HG03039 (cell line): ENCODE results near the gene CPNE2.
"Not testable (repeated sequence)": the region's sequence is repeated elsewhere in the genome, so short reads cannot be mapped to it uniquely, and the experiment has no call there.

Experiments used
- ATAC-seq: cut with Tn5 transposase; IDR thresholded peaks from one replicate; pipeline ENCODE4 v1.9.1; 2021; ENCODE audit warnings: mild to moderate bottlenecking, moderate library complexity; ENCODE audit not compliant: unreplicated experiment

Gene CPNE2

GRCh38 chr16:57069053-57069452 lies 23.3 kb upstream of the CPNE2 start:
- no peak for ATAC-seq

GRCh38 chr16:57069635-57070370 lies 22.6 kb upstream of the CPNE2 start:
- ATAC-seq = no peak

- ATAC-seq = no peak
These were observed 22.0 kb upstream of the CPNE2 start for GRCh38 chr16:57070424-57070823.

- ATAC-seq = not testable (repeated sequence)
These were observed 21.2 kb upstream of the CPNE2 start for GRCh38 chr16:57071081-57071732.

GRCh38 chr16:57071831-57072582 lies 20.4 kb upstream of the CPNE2 start:
- ATAC-seq = no peak

GRCh38 chr16:57072616-57073275 lies 19.6 kb upstream of the CPNE2 start:
- no peak for ATAC-seq

GRCh38 chr16:57077714-57078113 lies 14.7 kb upstream of the CPNE2 start:
- ATAC-seq = no peak

GRCh38 chr16:57081744-57082143 lies 10.6 kb upstream of the CPNE2 start:
- ATAC-seq = no peak

GRCh38 chr16:57082664-57083063 lies 9.7 kb upstream of the CPNE2 start:
- ATAC-seq = no peak

GRCh38 chr16:57083485-57084126 lies 8.8 kb upstream of the CPNE2 start:
- ATAC-seq = no peak

- ATAC-seq = no peak
These were observed 8.1 kb upstream of the CPNE2 start for GRCh38 chr16:57084257-57084770.

- no peak for ATAC-seq
These were observed 7.4 kb upstream of the CPNE2 start for GRCh38 chr16:57084996-57085395.

- no peak for ATAC-seq
These were observed 5.4 kb upstream of the CPNE2 start for GRCh38 chr16:57087003-57087402.

GRCh38 chr16:57089406-57089805 lies 3.0 kb upstream of the CPNE2 start:
- ATAC-seq = no peak

- ATAC-seq = no peak
These were observed 996 bp upstream of the CPNE2 start for GRCh38 chr16:57091200-57091974.

- ATAC-seq = no peak
These were observed 516 bp downstream of the CPNE2 start for GRCh38 chr16:57092786-57093411.

- no peak for ATAC-seq
These were observed 1.5 kb downstream of the CPNE2 start for GRCh38 chr16:57093666-57094564.

GRCh38 chr16:57094911-57095310 lies 2.5 kb downstream of the CPNE2 start:
- no peak for ATAC-seq
